Astrocyte of the spinal cord (primary cell): ENCODE data around the gene PDGFRB.

Experiments used
- DNase-seq: peaks from one replicate; pipeline ENCODE4 v3.0.0; 2011; ENCODE audit warnings: low read depth, low spot score
- H3K4me3 ChIP-seq: 2 replicates; pipeline ENCODE4 v1.5.1; 2011; ENCODE audit warnings: low read depth, mild to moderate bottlenecking, low read length, moderate library complexity
- CTCF ChIP-seq: IDR thresholded peaks from 2 replicates; pipeline ENCODE4 v1.5.1; 2012; ENCODE audit warnings: low read depth, mild to moderate bottlenecking, low read length, inconsistent platforms
- in situ Hi-C: cut with HindIII; loops from 2 replicates; pipeline ENCODE4 v1.10.0; 2017; ENCODE audit warnings: low sequenced_read_pairs

The PDGFRB gene

GRCh38 chr5:150148117-150148927, 7.3 kb downstream of the PDGFRB start:
- no peak overlapping the region for H3K4me3 ChIP-seq
- in situ Hi-C loops: no loop called here
- no peak for TF ChIP-seq CTCF
- DNase-seq: no peak

GRCh38 chr5:150147670-150148069, 8.0 kb downstream of the PDGFRB start:
- H3K4me3 ChIP-seq: no peak overlapping the region
- in situ Hi-C loops: no loop called here
- DNase-seq: no peak
- TF ChIP-seq CTCF: no peak

GRCh38 chr5:150146862-150147601, 8.6 kb downstream of the PDGFRB start:
- no peak for TF ChIP-seq CTCF
- H3K4me3 ChIP-seq: no peak overlapping the region
- in situ Hi-C loops: no loop called here
- no peak for DNase-seq

GRCh38 chr5:150146235-150146634, 9.4 kb downstream of the PDGFRB start:
- no peak for DNase-seq
- TF ChIP-seq CTCF: no peak
- H3K4me3 ChIP-seq: no peak overlapping the region
- in situ Hi-C loops: no loop called here

- no peak for TF ChIP-seq CTCF
- DNase-seq: no peak
- H3K4me3 ChIP-seq: no peak overlapping the region
- in situ Hi-C loops: no loop called here
Observed at GRCh38 chr5:150144879-150145278, 10.8 kb downstream of the PDGFRB start.

GRCh38 chr5:150144246-150144801, 11.3 kb downstream of the PDGFRB start:
- TF ChIP-seq CTCF: no peak
- DNase-seq: peak; percentile 76
- in situ Hi-C loops: no loop called here
- H3K4me3 ChIP-seq: no peak overlapping the region
